HFF-Myc (cell line): ENCODE data around the gene PTPRJ.

Source experiments
- DNase-seq: peaks from one replicate; pipeline ENCODE4 v3.0.0-alpha.2; 2011; ENCODE audit warnings: low read depth; ENCODE audit errors: extremely low read depth
- H3K4me3 ChIP-seq: replicated peaks from 2 replicates; pipeline ENCODE4 v1.5.1; 2011; ENCODE audit warnings: low read depth, mild to moderate bottlenecking, control low read depth, low read length
- CTCF ChIP-seq: IDR thresholded peaks from 2 replicates; pipeline ENCODE4 v1.5.1; 2012; ENCODE audit warnings: mild to moderate bottlenecking, low read depth, low read length, control low read depth; ENCODE audit errors: missing control alignments

The PTPRJ gene

GRCh38 chr11:47987781-47988180, 7.4 kb downstream of the PTPRJ start:
- no peak overlapping the region for H3K4me3 ChIP-seq
- no peak for TF ChIP-seq CTCF
- no peak for DNase-seq

DNA sequence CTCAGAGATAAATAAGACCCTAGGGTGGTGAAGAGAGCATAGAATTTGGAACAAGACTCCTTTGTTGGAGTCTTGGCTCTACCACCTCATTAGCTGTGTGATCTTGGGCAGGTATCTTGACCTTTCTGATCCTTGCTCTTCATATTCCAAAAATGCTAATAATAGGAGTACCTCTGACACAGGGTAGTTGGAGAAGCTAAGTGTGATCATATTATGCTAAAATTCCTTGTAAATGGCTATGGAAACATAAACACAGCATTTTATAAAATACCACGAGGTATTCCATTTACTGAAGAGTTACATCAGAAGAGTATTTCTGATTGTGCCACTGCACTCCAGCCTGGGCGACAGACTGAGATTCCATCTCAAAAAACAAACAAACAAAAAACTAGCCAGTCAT, 9.4 kb downstream of the PTPRJ start:
- no peak for DNase-seq
- no peak overlapping the region for H3K4me3 ChIP-seq
- no peak for TF ChIP-seq CTCF

GRCh38 chr11:47991266-47991830, 11.0 kb downstream of the PTPRJ start:
- DNase-seq: no peak
- no peak overlapping the region for H3K4me3 ChIP-seq
- TF ChIP-seq CTCF: no peak

DNA sequence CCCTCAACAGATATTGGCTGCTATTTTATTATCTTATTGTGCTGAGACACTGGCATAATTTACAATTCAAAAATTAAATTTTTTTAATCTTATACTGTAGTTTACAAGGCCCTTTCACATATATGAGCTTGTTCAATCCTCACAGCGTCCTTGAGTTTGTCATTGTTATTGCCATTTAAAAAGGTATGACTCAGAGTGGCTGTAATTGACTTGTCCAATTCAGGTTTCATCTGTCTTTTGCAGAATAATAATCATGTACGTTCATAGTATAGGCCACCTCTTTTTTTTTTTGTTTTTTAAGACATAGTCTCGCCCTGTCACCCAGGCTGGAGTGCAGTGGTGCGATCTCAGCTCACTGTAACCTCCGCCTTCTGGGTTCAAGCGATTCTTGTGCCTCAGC, 11.5 kb downstream of the PTPRJ start:
- DNase-seq: no peak
- H3K4me3 ChIP-seq: no peak overlapping the region
- no peak for TF ChIP-seq CTCF

DNA sequence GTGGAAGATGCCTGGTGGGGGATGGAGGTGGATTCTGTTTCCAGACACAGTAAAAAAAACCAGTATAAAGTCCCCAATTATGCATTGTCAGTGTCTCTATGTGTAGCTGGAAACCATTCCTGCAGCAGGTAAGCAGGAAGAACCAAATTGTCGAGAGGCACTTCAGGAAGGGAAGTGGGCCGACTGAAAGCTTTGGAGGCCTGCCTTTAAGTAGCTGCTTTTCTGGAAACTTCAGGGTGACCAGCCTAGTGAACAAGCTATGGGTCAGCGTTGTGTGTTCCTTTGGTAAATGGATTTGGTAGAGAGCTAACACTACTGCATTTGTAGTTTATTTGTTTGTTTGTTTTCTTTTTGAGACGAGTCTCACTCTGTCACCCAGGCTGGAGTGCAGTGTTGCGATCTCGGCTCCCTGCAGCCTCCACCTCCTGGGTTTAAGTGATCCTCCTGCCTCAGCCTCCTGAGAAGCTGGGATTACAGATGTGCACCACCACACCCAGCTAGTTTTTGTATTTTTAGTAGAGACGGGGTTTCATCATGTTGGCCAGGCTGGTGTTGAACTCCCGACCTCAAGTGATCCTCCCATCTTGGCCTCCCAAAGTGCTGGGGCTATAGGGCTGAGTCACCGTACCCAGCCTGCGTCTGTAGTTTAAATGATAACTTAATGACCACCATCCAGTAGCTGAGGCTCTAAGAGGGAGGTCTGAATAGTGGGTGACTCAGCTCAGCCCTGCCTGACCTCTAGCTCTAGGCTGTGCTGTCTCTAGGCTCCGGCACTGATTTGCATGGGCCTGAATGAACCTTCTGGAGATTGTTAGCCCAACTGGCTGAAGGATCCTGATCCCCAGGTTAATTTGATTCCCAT, 12.8 kb downstream of the PTPRJ start:
- no peak overlapping the region for H3K4me3 ChIP-seq
- peak; percentile 51 for DNase-seq
- no peak for TF ChIP-seq CTCF

DNA sequence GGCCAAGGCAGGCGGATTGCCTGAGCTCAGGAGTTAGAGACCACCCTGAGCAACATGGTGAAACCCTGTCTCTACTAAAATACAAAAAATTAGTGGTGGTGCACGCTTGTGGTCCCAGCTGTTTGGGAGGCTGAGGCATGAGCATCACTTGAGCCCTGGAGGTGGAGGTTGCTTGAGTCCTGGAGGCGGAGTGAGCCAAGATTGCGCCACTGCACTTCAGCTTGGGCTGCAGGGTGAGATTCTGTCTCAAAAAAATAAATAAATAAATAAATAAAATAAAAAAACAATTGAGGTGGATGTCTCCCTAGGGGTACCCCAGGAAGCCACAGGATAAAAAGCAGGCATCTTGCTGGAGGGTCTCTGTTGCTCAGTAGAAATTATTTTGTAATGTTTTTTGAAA, 14.1 kb downstream of the PTPRJ start:
- DNase-seq: no peak
- H3K4me3 ChIP-seq: no peak overlapping the region
- TF ChIP-seq CTCF: no peak

GRCh38 chr11:47995360-47995769, 15.0 kb downstream of the PTPRJ start:
- no peak for DNase-seq
- no peak overlapping the region for H3K4me3 ChIP-seq
- TF ChIP-seq CTCF: no peak
